Jurkat, Clone E6-1 (cell line): ENCODE measurements around the gene SLC4A4.
A peak's percentile ranks its signal among the peaks of the same experiment; 100 is the strongest.
"Not testable (repeated sequence)": the region's sequence is repeated elsewhere in the genome, so short reads cannot be mapped to it uniquely, and the experiment has no call there.

ENCODE experiments used
- DNase-seq: peaks from one replicate; pipeline ENCODE4 v3.0.0-alpha.2; 2011; ENCODE audit warnings: low read depth, low spot score
- H3K4me3 ChIP-seq: 2 replicates; pipeline ENCODE4 v1.5.1; 2011; ENCODE audit warnings: mild to moderate bottlenecking, low read length, control low read depth, moderate library complexity

The SLC4A4 gene

GRCh38 chr4:71402616-71403015, 63.8 kb downstream of the SLC4A4 start:
- no peak overlapping the region for H3K4me3 ChIP-seq
- no peak for DNase-seq

DNA sequence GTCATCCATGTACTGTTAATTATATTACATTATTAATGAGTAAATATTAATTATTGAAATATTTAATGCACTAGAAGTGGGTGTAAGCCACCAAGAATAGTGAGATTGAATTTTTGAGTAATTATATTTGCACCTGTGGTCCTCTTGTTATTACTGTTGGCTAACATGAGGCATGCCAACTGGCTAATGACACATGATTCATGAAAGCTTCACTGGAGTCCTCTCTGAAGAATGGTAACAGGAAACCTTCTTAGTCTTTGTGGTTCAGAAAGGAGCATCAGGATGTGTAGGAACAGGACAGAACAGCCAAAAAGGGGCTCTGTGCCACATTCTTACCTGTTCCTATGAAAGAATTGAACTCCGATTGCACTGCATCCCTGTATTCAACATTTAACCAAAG, 65.2 kb downstream of the SLC4A4 start:
- no peak for DNase-seq
- no peak overlapping the region for H3K4me3 ChIP-seq

DNA sequence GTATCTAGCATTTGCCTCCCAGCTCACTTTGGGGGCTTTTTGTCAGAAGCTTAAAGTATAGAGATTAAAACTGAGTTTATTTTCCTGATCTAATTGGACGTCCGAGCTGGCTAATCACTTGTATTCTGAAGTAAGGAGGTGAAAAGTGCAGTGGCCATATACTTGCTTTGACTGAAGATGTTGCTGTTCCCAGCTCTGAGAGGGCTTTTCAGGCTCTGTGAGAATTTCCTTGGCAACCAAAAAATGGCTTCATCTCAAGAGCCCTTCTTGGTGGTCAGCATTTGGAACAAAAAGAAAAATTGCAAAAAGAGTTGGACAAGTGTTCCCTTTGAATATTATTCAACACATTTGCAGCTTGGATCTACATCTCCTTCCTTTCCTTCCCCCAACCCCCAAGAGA, 67.0 kb downstream of the SLC4A4 start:
- H3K4me3 ChIP-seq: no peak overlapping the region
- DNase-seq: no peak

DNA sequence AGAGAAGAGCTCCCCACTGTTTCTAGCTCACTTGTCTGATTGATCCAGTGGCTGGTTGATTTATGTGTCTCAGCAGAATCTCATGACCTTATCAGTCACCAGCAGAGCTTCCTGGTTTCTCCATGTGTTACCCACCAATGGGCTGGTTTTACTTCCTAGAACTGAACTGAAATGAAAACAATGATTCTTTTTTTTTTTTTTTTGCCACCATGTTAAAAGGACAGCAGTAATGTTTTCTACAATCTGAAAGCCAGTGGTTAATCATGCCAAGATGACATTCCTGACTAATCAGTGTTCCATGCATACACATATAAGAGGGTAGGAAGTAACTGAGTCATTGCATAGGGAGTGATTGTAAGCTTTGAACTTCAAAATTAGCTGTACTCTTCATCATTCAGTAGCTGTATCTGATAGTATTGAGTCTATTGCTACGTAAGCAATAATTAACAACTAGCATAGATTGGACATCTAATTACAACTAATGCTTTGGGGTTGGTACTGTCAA, 67.7 kb downstream of the SLC4A4 start:
- peak; percentile 7 for DNase-seq
- H3K4me3 ChIP-seq: no peak overlapping the region

DNA sequence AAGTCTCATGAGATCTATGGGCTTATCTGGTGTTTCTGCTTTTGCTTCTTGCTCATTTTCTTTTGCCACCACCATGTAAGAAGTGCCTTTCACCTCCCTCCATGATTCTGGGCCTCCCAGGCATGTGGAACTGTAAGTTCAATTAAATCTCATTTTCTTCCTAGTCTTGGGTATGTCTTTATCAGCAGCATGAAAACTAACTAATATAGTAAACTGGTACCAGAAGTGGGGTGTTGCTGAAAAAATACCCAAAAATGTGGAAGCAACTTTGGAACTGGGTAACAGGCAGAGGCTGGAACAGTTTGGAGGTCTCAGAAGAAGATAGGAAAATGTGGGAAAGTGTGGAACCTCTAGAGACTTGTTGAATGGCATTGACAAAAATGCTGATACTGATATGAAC, 70.1 kb downstream of the SLC4A4 start:
- not testable (repeated sequence) for DNase-seq, H3K4me3 ChIP-seq

- DNase-seq: no peak
- H3K4me3 ChIP-seq: no peak overlapping the region
Observed at GRCh38 chr4:71411981-71412380, 73.2 kb downstream of the SLC4A4 start.

DNA sequence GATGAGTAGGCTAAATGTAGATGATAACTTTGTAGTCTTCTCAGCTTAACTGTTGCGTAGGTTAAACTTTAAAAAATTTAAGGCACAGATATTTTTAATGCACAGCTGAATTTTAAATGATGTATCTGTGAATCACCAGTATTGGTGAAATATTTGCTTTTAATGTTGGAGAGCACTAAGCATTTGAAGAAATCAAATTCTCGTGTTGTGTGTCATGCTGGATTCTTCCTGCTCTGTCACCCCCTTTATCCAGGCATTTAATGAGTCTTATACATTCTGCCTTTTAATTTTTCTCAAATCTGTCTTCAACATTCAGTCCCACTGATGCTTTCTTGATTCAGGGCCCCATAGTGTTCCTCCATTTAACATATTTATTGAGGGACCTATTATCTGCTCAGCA, 76.7 kb downstream of the SLC4A4 start:
- no peak overlapping the region for H3K4me3 ChIP-seq
- DNase-seq: no peak

- no peak overlapping the region for H3K4me3 ChIP-seq
- DNase-seq: no peak
Observed at GRCh38 chr4:71417150-71417549, 78.3 kb downstream of the SLC4A4 start.

- H3K4me3 ChIP-seq: no peak overlapping the region
- no peak for DNase-seq
Observed at GRCh38 chr4:71426381-71427042, 87.7 kb downstream of the SLC4A4 start.

DNA sequence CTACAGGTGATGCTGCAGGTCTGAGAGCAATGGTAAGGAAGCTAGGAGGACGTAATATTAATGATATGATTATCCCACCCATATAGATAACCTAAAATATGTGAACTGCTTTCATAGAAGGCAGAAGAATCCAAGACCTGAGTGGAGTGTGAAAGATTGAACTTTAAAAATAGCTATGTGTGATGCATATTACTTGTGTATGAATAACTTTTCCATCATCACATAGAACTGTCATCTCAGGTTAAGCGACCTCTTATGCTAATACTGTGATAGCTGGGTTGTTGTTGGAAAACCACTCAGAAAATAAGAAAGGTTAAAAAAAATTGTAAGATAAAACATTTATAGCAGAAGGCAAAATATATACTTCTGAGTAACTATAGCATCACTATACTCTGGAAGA, 90.3 kb downstream of the SLC4A4 start:
- no peak for DNase-seq
- no peak overlapping the region for H3K4me3 ChIP-seq

GRCh38 chr4:71429962-71430361, 91.1 kb downstream of the SLC4A4 start:
- no peak for DNase-seq
- no peak overlapping the region for H3K4me3 ChIP-seq

GRCh38 chr4:71430609-71431008, 91.8 kb downstream of the SLC4A4 start:
- DNase-seq: no peak
- H3K4me3 ChIP-seq: no peak overlapping the region

GRCh38 chr4:71440612-71441011, 101.8 kb downstream of the SLC4A4 start:
- no peak for DNase-seq
- H3K4me3 ChIP-seq: no peak overlapping the region

- H3K4me3 ChIP-seq: no peak overlapping the region
- DNase-seq: no peak
Observed at GRCh38 chr4:71441186-71442169, 102.7 kb downstream of the SLC4A4 start.

GRCh38 chr4:71442336-71442735, 103.5 kb downstream of the SLC4A4 start:
- H3K4me3 ChIP-seq: no peak overlapping the region
- no peak for DNase-seq

GRCh38 chr4:71444395-71444794, 105.6 kb downstream of the SLC4A4 start:
- DNase-seq: no peak
- no peak overlapping the region for H3K4me3 ChIP-seq

DNA sequence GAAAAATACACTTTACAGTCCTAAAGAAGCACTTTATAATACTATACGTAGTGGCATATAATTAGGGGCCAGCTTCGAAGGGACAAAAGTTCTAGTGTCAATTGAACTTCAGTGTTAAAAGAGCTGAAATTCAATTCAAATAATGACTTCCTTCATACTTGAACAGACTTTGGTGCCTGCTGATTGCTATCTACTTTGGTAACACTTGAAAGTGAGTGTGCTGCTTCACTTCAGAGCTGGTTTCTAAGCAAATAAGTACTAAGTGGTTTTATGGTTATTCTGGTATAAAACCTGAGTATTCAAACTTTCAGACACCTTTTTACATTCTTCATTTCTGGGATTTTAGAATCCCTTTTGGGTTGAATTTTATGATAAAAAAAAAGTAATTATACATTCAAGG, 107.0 kb downstream of the SLC4A4 start:
- DNase-seq: peak; percentile 52
- H3K4me3 ChIP-seq: no peak overlapping the region

DNA sequence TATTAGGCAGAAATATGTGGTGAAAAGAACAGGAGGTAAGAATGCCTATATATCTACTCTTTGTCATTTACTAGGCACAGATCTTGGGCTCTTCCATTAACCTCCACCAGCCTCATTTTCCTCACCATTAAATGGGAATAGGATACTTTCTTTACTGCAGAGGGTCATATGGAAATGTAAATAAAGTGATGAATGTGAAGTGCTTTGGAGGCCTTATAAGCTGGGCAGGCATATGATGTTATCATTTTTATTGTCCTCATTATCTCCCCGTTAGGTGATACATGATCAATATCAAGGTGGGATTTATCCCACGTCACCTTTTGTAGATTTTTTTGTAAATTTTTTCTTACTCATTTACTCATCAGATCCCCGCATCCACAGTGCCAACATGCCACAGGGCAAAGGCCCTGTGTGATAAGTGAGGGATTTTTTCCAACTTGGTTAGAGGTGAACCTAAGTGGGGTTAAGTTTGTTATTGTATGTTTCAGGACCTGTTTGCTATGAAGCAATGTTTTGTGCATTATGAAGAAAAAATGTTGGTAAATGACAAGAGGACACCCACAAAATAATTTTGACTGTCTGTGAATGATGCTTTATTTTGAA, 107.8 kb downstream of the SLC4A4 start:
- no peak overlapping the region for H3K4me3 ChIP-seq
- no peak for DNase-seq

GRCh38 chr4:71449040-71449439, 110.2 kb downstream of the SLC4A4 start:
- no peak for DNase-seq
- H3K4me3 ChIP-seq: no peak overlapping the region

DNA sequence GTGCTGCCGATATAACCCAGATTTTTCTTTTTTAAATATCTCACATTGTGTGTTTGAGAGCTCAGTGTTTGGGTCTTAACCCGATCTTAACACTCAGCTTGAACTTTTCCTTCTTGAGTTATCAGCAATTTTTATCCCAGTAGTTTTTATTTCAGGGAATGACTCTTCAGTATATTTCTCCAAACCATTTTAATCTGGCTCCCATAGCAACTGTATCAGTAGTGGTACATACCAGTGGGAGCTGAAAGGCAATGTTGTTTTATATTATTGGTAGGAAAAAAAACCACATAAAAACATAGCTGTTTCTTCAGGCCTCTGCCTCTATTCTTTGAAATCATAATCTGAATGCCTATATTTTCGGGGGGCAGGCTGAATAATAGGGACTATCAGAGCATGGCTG, 111.1 kb downstream of the SLC4A4 start:
- DNase-seq: no peak
- H3K4me3 ChIP-seq: no peak overlapping the region
